GM12878 (cell line): Measurements from ENCODE around the gene ADGRL3.

Source experiments
- BRCA1 ChIP-seq: IDR thresholded peaks from 2 replicates; pipeline ENCODE4 v1.6.1; 2011; ENCODE audit warnings: low read depth, low read length, improper control_type of control experiment
- CHD2 ChIP-seq: IDR thresholded peaks from 2 replicates; pipeline ENCODE4 v1.6.1; 2011; ENCODE audit warnings: low read depth, low read length, improper control_type of control experiment, borderline replicate concordance
- CTCF ChIP-seq, 3 experiments: IDR thresholded peaks in 2 of 3; conservative IDR thresholded peaks in 1 of 3; 2 replicates each; pipeline ENCODE4 v1.5.1; 2011; ENCODE audit warnings: low read depth in 3 of 3, low read length in 3 of 3, mild to moderate bottlenecking in 3 of 3, control low read depth in 2 of 3, moderate library complexity in 2 of 3, inconsistent platforms in 1 of 3, mixed read lengths in 1 of 3; ENCODE audit not compliant: control insufficient read depth in 2 of 3, insufficient read depth in 1 of 3; ENCODE audit errors: extremely low read depth in 1 of 3
- E2F4 ChIP-seq: IDR thresholded peaks from 2 replicates; pipeline ENCODE4 v1.6.1; 2012; ENCODE audit warnings: low read depth, low read length, improper control_type of control experiment
- EP300 ChIP-seq, 2 experiments: fragments of 150-350 bp in 1 of 2; IDR thresholded peaks; 2 replicates each; pipeline ENCODE4 v1.6.1; 2011 to 2012; ENCODE audit warnings: low read depth in 2 of 2, low read length in 2 of 2, borderline replicate concordance in 1 of 2, improper control_type of control experiment in 1 of 2, inconsistent platforms in 1 of 2; ENCODE audit not compliant: control insufficient read depth in 1 of 2
- NFYA ChIP-seq: IDR thresholded peaks from 2 replicates; pipeline ENCODE4 v1.6.1; 2011; ENCODE audit warnings: low read depth, mild to moderate bottlenecking, low read length, improper control_type of control experiment, borderline replicate concordance
- NR2C2 ChIP-seq: IDR thresholded peaks from 2 replicates; pipeline ENCODE4 v1.6.1; 2011; ENCODE audit warnings: borderline replicate concordance, low read depth; ENCODE audit not compliant: control insufficient read depth, insufficient read length
- POLR2A ChIP-seq: IDR thresholded peaks from 2 replicates; pipeline ENCODE4 v1.6.1; 2011; ENCODE audit warnings: low read depth, mild to moderate bottlenecking, low read length
- RB1 ChIP-seq: fragments of 450-650 bp; formaldehyde crosslinking; IDR thresholded peaks from 2 replicates; pipeline ENCODE4 v1.6.1; 2017; ENCODE audit warnings: mild to moderate bottlenecking, borderline replicate concordance
- RCOR1 ChIP-seq: conservative IDR thresholded peaks from 2 replicates; pipeline ENCODE4 v1.6.1; 2012; ENCODE audit warnings: low read depth, low read length, improper control_type of control experiment
- SMC3 ChIP-seq: IDR thresholded peaks from 2 replicates; pipeline ENCODE4 v1.6.1; 2011; ENCODE audit warnings: low read length, improper control_type of control experiment, borderline replicate concordance

GRCh38 chr4:61734409-61734808 is 534.3 kb downstream of the ADGRL3 start:
- TF ChIP-seq E2F4, result no peak
- no peak for TF ChIP-seq CHD2
- TF ChIP-seq SMC3, result no peak
- no peak for TF ChIP-seq CTCF (IDR thresholded peaks at IDR 0.05 in 2 of 3, conservative IDR thresholded peaks at IDR 0.05 in 1 of 3; ENCODE audit: control insufficient read depth in 2 of 3, extremely low read depth in 1 of 3, insufficient read depth in 1 of 3, low read depth in 3 of 3, low read length in 3 of 3)
- no peak for TF ChIP-seq NFYA
- TF ChIP-seq RB1, result no peak
- TF ChIP-seq NR2C2, result no peak
- no peak for TF ChIP-seq POLR2A
- no peak for TF ChIP-seq EP300 (IDR thresholded peaks at IDR 0.05; ENCODE audit: borderline replicate concordance in 1 of 2, control insufficient read depth in 1 of 2, low read depth in 2 of 2, low read length in 2 of 2)
- no peak for TF ChIP-seq BRCA1
- no peak for TF ChIP-seq RCOR1
